Neural crest cell (in vitro differentiated cells): Measurements from ENCODE around the gene SPECC1. TPM values are rescaled to one million over a fixed set of nuclear protein-coding genes. Genes with fewer than 3 reads are reported as not detected.

Experiments used
- DNase-seq: peaks from one replicate; pipeline ENCODE4 v3.0.0; 2021; ENCODE audit warnings: low read depth, mixed read lengths, low spot score
- H3K27ac Mint-ChIP-seq: one replicate; pipeline ENCODE4 v1.8.0; 2021; ENCODE audit warnings: mild to moderate bottlenecking, mixed read lengths; ENCODE audit not compliant: unreplicated experiment
- H3K27me3 Mint-ChIP-seq: 2 replicates; pipeline ENCODE4 v1.8.0; 2021; ENCODE audit warnings: low read depth, mild to moderate bottlenecking, mixed read lengths
- H3K36me3 Mint-ChIP-seq: 2 replicates; pipeline ENCODE4 v1.8.0; 2021; ENCODE audit warnings: low read depth, mild to moderate bottlenecking, mixed read lengths
- H3K4me1 Mint-ChIP-seq: 2 replicates; pipeline ENCODE4 v1.8.0; 2021; ENCODE audit warnings: mixed read lengths
- H3K4me3 Mint-ChIP-seq: one replicate; pipeline ENCODE4 v1.8.0; 2021; ENCODE audit warnings: mild to moderate bottlenecking, mixed read lengths
- H3K9me3 Mint-ChIP-seq: 2 replicates; pipeline ENCODE4 v1.8.0; 2021; ENCODE audit warnings: mixed read lengths
- total RNA-seq: library from RNA; stranded (reverse); gene quantifications from 2 replicates; pipeline ENCODE4 v1.2.1, GENCODE V29; 2021
- TF ChIP-seq, protein P1 (sequence below): fragments of 200-600 bp; sonication (generic); conservative IDR thresholded peaks from 2 replicates; pipeline ENCODE4 v1.5.0; 2021; ENCODE audit warnings: antibody characterized with exemption, mild to moderate bottlenecking

Gene SPECC1
- total RNA-seq, 1 donor from 2014 or later: 71.0 TPM

DNA sequence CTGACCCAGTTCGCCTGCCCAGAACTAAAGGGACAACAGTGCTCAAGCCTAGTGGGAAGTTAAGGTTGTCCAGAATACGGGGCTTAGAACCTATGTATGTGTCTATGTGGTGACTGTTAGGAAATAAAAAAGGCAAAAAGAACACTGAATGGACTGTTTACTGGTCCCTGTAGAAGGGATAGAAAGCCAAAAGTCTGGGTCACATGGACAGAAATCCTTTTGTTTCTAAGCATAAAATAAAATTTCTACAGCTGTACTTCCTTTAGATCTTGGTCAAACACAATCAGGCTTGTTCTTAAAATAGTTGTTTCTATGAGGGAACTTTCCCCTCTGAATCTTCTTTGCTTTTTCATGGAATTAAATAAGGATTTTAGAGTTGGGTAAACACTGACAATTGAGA, 245.4 kb downstream of the SPECC1 start:
- TF ChIP-seq, protein P1, sequence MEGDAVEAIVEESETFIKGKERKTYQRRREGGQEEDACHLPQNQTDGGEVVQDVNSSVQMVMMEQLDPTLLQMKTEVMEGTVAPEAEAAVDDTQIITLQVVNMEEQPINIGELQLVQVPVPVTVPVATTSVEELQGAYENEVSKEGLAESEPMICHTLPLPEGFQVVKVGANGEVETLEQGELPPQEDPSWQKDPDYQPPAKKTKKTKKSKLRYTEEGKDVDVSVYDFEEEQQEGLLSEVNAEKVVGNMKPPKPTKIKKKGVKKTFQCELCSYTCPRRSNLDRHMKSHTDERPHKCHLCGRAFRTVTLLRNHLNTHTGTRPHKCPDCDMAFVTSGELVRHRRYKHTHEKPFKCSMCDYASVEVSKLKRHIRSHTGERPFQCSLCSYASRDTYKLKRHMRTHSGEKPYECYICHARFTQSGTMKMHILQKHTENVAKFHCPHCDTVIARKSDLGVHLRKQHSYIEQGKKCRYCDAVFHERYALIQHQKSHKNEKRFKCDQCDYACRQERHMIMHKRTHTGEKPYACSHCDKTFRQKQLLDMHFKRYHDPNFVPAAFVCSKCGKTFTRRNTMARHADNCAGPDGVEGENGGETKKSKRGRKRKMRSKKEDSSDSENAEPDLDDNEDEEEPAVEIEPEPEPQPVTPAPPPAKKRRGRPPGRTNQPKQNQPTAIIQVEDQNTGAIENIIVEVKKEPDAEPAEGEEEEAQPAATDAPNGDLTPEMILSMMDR: no peak
- DNase-seq: no peak
- Mint-ChIP-seq H3K36me3 (peaks cover 47% of the 10 kb centered on the region), H3K27ac (no peak overlapping the region), H3K9me3 (peaks cover 6% of the 10 kb centered on the region), H3K4me3 (no peak overlapping the region), H3K27me3 (no peaks in the 10 kb centered on the region), H3K4me1 (peaks cover 9% of the 10 kb centered on the region)

- Mint-ChIP-seq H3K27ac (no peak overlapping the region), H3K9me3 (peaks cover 2% of the 10 kb centered on the region), H3K4me1 (peaks cover 9% of the 10 kb centered on the region), H3K4me3 (no peak overlapping the region), H3K36me3 (peaks cover 46% of the 10 kb centered on the region), H3K27me3 (no peaks in the 10 kb centered on the region)
- DNase-seq: no peak
- TF ChIP-seq, protein P1: no peak
Observed at GRCh38 chr17:20256144-20256543, 247.0 kb downstream of the SPECC1 start.

- Mint-ChIP-seq H3K27ac (no peak overlapping the region), H3K36me3 (peaks cover 48% of the 10 kb centered on the region), H3K4me1 (peaks cover 13% of the 10 kb centered on the region), H3K4me3 (no peak overlapping the region), H3K27me3 (no peaks in the 10 kb centered on the region), H3K9me3 (peaks cover 2% of the 10 kb centered on the region)
- DNase-seq: no peak
- TF ChIP-seq, protein P1: no peak
Observed at GRCh38 chr17:20257008-20257407, 247.8 kb downstream of the SPECC1 start.

- H3K27me3 Mint-ChIP-seq: no peaks in the 10 kb centered on the region
- H3K27ac Mint-ChIP-seq: no peak overlapping the region
- TF ChIP-seq, protein P1: no peak
- no peaks in the 10 kb centered on the region for H3K9me3 Mint-ChIP-seq
- no peak overlapping the region for H3K4me3 Mint-ChIP-seq
- peaks cover 21% of the 10 kb centered on the region for H3K4me1 Mint-ChIP-seq
- no peak for DNase-seq
- peaks cover 43% of the 10 kb centered on the region for H3K36me3 Mint-ChIP-seq
Observed at GRCh38 chr17:20257798-20258197, 248.6 kb downstream of the SPECC1 start.

DNA sequence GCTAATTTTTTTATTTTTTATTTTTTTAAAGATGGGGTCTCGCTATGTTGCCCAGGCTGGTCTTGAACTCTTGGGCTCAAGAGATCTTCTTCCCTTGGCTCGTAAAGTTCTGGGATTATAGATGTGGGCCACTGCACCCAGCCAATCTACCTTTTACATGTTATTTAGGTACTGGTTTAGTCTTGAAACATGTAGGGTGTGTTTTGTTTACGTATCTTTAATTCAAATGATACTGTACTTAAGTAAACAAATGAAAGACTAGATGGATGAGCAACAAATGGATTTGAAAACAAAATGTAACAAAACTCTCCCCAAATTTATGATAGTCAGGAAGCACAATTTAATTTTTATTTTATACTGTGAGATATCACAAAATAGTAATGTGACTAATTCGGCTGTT, 250.5 kb downstream of the SPECC1 start:
- H3K9me3 Mint-ChIP-seq: no peaks in the 10 kb centered on the region
- TF ChIP-seq, protein P1: no peak
- H3K27me3 Mint-ChIP-seq: no peaks in the 10 kb centered on the region
- DNase-seq: no peak
- H3K4me3 Mint-ChIP-seq: no peak overlapping the region
- H3K36me3 Mint-ChIP-seq: peaks cover 39% of the 10 kb centered on the region
- H3K4me1 Mint-ChIP-seq: peaks cover 26% of the 10 kb centered on the region
- H3K27ac Mint-ChIP-seq: no peak overlapping the region

- Mint-ChIP-seq H3K27me3 (no peaks in the 10 kb centered on the region), H3K9me3 (no peaks in the 10 kb centered on the region), H3K27ac (peak overlapping the region; percentile 35), H3K4me1 (peaks cover 27% of the 10 kb centered on the region), H3K36me3 (peaks cover 39% of the 10 kb centered on the region), H3K4me3 (no peak overlapping the region)
- TF ChIP-seq, protein P1: no peak
- DNase-seq: no peak
Observed at GRCh38 chr17:20260268-20260667, 251.1 kb downstream of the SPECC1 start.
